Activated naive CD8-positive, alpha-beta T cell treated with anti-CD3 and anti-CD28 coated beads, Interleukin-2, amount 10 ng/mL, durations not matched to agents 7 days and 5 days (primary cell): ENCODE measurements around the gene DNM3. TPM values are rescaled to one million over a fixed set of nuclear protein-coding genes. Genes with fewer than 3 reads are reported as not detected.

ENCODE experiments used
- ATAC-seq: fragments of 150-1000 bp; cut with Tn5 transposase; one replicate; pipeline ENCODE4 v1.10.0; 2021; ENCODE audit warnings: low read depth, moderate library complexity
- POLR2A ChIA-PET: fragments of 350-600 bp; sonication (Branson Sonifier 250); formaldehyde crosslinking; loops from one replicate; lab custom pipeline; 2021; ENCODE audit warnings: antibody characterized with exemption; lab: Charles Lee
- DNase-seq: peaks from one replicate; pipeline ENCODE4 v3.0.0; 2021
- H3K27ac Mint-ChIP-seq: one replicate; pipeline ENCODE4 v1.8.0; 2022; ENCODE audit warnings: mild to moderate bottlenecking, mixed read lengths
- H3K27me3 Mint-ChIP-seq: one replicate; pipeline ENCODE4 v1.8.0; 2022; ENCODE audit warnings: mild to moderate bottlenecking, moderate library complexity, mixed read lengths
- H3K36me3 Mint-ChIP-seq: one replicate; pipeline ENCODE4 v1.8.0; 2021; ENCODE audit warnings: mild to moderate bottlenecking, mixed read lengths
- H3K4me1 Mint-ChIP-seq: one replicate; pipeline ENCODE4 v1.8.0; 2021; ENCODE audit warnings: mixed read lengths
- H3K4me3 Mint-ChIP-seq: one replicate; pipeline ENCODE4 v1.8.0; 2022; ENCODE audit warnings: mild to moderate bottlenecking, moderate library complexity, mixed read lengths
- H3K9me3 Mint-ChIP-seq: one replicate; pipeline ENCODE4 v1.8.0; 2021; ENCODE audit warnings: mixed read lengths
- total RNA-seq, 2 experiments: library from RNA; stranded (reverse); gene quantifications; one replicate each; pipeline ENCODE4 v1.2.3, GENCODE V29; 2021

The DNM3 gene
- total RNA-seq, 2 experiments from 2014 or later: 2.0 to 2.4 TPM

DNA sequence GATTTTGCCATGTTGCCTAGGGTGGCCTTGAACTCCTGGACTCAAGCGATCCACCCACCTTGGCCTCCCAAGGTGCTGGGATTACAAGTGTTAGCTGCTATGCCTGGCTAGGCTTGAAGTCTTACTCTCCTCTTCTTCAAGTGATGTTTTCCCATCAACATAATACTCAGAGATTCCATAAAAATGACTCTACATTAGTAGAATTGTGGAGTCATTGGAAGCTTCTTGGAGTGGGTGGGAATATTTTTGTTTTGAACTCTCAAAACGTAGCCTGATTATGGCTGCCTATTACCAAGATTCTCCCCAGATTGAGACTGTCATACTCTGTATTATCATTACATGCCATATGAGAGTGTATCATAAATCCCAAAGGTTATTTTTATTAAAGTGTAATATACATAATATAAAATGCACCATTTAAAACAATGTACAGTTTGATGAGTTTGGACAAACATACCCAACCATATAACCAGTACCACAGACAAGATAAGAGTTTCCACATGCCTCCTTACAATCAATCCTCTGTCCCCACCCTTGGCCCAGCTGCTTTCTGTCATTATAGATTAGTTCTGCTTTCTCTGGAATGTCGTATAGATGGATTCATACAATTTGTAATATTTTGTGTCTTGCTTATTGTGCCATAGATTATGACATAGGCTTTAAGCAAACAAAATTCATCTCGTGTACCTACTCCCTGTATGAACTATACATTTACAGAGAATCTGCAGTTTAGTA is 8.0 kb upstream of the DNM3 start:
- peaks cover 2% of the 10 kb centered on the region for H3K27me3 Mint-ChIP-seq

DNA sequence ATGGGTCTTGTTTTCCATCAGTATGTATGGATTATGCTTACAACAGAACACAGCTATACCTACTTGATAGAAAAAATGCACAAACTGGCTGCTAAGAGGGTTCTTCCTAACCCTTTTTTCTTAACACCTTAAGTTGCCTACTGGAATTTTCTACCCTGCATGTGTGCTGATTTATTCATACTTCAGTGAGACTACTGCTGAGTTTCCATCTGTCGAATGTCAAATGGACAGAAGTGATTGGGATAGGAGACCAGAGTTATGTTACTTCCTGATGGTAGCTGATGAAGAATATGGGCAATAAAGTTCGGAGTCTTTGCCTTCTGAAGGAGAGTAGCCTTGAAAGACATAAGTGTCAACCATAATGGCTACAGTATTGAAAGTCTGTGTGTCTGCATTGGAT is 6.5 kb upstream of the DNM3 start:
- no peaks in the 10 kb centered on the region for H3K4me1 Mint-ChIP-seq
- no peak overlapping the region for H3K27ac Mint-ChIP-seq
- ATAC-seq: no peak
- H3K4me3 Mint-ChIP-seq: no peak overlapping the region
- peaks cover 5% of the 10 kb centered on the region for H3K27me3 Mint-ChIP-seq
- no peaks in the 10 kb centered on the region for H3K9me3 Mint-ChIP-seq
- POLR2A ChIA-PET: no interaction called here
- no peaks in the 10 kb centered on the region for H3K36me3 Mint-ChIP-seq
- no peak for DNase-seq

More for the DNA sequence above, 8.0 kb upstream of the DNM3 start:
- H3K36me3 Mint-ChIP-seq: no peaks in the 10 kb centered on the region
- H3K9me3 Mint-ChIP-seq: peaks cover 4% of the 10 kb centered on the region
- DNase-seq: no peak
- POLR2A ChIA-PET: no interaction called here
- ATAC-seq: no peak
- no peak overlapping the region for H3K27ac Mint-ChIP-seq
- H3K4me3 Mint-ChIP-seq: no peak overlapping the region
- no peaks in the 10 kb centered on the region for H3K4me1 Mint-ChIP-seq

DNA sequence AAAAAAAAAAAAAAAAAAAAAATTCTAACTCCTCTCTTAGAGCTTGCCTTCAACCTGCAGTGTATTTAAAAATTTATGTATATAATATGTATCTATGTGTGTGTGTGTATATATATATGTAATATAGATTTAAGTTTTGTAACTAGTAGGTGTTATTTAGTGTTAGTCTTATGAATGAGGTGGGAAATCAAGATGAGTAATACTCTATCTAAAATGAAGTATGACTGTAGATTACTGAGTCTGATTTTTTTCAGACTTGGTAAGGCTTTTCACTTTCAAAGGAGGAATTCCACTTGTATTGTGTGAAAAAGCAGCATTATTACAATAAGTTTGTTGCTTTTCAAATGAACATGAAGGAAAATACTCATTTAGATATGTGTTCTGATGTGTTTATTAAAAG is 5.4 kb upstream of the DNM3 start:
- H3K4me1 Mint-ChIP-seq: peaks cover 4% of the 10 kb centered on the region
- DNase-seq (no peak), ATAC-seq (no peak)
- no peaks in the 10 kb centered on the region for H3K9me3 Mint-ChIP-seq
- H3K27ac Mint-ChIP-seq: no peak overlapping the region
- no peak overlapping the region for H3K4me3 Mint-ChIP-seq
- H3K27me3 Mint-ChIP-seq: peaks cover 9% of the 10 kb centered on the region
- H3K36me3 Mint-ChIP-seq: peaks cover 2% of the 10 kb centered on the region
- POLR2A ChIA-PET: no interaction called here

DNA sequence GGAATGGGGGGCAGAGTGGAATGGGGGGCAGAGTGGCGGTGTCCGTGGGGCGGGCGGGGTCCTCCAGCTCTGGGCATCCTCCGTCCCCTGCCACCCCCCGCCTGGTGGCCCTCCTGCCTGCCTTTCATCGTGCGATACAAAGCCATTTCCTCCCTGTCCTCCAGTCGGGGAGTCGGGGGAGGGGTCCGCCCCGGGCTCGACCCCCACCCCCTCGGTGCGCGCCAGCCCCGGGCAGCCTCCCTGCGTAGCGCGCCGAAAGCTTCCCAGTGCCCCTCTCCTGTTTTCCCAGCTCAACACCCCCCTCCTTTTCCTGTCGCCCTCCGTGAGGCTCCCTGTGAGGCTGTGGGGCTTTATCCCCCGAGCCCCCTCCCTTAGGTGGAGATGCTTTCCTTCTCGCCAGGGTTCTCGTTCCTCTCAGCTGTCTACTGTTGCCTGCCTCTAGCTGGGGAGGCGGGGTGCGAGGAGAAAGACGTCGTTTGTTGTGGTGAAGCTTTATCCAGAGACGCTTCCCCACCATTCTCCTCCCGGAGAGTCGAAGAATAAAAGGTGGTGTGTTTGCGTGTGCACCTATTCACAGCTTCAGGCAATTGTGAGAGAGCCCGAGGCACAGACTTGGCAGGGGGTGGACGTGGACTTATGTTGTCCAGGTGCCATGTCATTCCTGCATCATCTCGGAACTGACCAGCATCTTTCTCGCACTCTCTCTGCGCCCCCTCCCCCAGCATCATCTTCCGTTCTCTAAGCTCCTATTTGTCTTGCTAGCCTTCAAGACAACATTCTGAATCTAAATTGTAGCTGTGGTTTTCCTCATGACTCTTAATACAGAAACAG is 848 bp downstream of the DNM3 start:
- H3K4me1 Mint-ChIP-seq: peaks cover 13% of the 10 kb centered on the region
- DNase-seq: peak; percentile 41
- ATAC-seq: no peak
- H3K9me3 Mint-ChIP-seq: no peaks in the 10 kb centered on the region
- peaks cover 43% of the 10 kb centered on the region for H3K27me3 Mint-ChIP-seq
- peaks cover 3% of the 10 kb centered on the region for H3K36me3 Mint-ChIP-seq
- POLR2A ChIA-PET: interaction anchor here (0.7 to 1.6 kb wide), 6 partner anchors 37 to 825 kb away, joined by 3 to 10 read pairs (median 4); partner anchors contain the start of genes METTL13 and VAMP4
- H3K4me3 Mint-ChIP-seq: peak overlapping the region; percentile 78
- H3K27ac Mint-ChIP-seq: peak overlapping the region; percentile 59

DNA sequence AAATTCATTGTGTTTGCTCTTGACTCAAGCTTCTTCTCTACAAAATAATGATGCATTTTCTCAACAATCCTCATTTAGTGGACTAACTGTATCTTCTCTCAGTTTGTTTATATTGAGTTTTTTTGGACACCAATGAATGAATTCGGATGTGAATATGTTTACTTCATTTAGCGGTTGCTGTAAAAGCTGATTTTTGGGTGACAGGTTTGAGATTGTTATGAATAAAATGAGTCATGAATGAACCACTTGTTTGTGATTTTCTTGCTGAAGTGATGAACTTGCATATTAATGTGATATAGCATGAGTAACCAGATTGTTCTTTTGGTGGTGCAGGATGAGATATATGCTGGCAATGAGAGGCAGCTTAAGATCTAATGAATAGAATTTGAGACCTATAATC is 3.1 kb downstream of the DNM3 start:
- H3K4me1 Mint-ChIP-seq: peaks cover 13% of the 10 kb centered on the region
- POLR2A ChIA-PET: no interaction called here
- ATAC-seq (no peak), DNase-seq (no peak)
- H3K36me3 Mint-ChIP-seq: peaks cover 3% of the 10 kb centered on the region
- no peak overlapping the region for H3K27ac Mint-ChIP-seq
- peaks cover 43% of the 10 kb centered on the region for H3K27me3 Mint-ChIP-seq
- no peaks in the 10 kb centered on the region for H3K9me3 Mint-ChIP-seq
- no peak overlapping the region for H3K4me3 Mint-ChIP-seq

DNA sequence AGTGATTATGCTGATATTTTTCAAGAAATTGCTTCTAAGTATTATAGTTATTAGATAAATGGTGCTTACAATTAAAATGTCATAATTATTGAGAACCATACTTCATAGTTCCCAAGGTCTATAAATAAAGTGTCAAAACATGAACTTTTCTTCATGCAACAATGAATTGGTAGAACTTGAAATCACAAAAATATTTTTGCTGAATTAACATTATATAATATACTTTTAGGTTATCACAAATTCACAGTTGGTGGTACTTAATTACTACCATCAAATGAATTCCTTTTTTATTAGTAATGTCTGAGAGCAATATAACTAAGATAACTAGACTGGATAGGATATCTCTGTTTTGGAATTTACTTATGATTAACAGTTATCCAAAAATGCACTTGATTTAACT is 4.7 kb downstream of the DNM3 start:
- H3K9me3 Mint-ChIP-seq: no peaks in the 10 kb centered on the region
- H3K36me3 Mint-ChIP-seq: no peaks in the 10 kb centered on the region
- no peak overlapping the region for H3K27ac Mint-ChIP-seq
- no peak overlapping the region for H3K4me3 Mint-ChIP-seq
- H3K4me1 Mint-ChIP-seq: peaks cover 8% of the 10 kb centered on the region
- H3K27me3 Mint-ChIP-seq: peaks cover 43% of the 10 kb centered on the region
- DNase-seq (no peak), ATAC-seq (no peak)
- POLR2A ChIA-PET: no interaction called here

DNA sequence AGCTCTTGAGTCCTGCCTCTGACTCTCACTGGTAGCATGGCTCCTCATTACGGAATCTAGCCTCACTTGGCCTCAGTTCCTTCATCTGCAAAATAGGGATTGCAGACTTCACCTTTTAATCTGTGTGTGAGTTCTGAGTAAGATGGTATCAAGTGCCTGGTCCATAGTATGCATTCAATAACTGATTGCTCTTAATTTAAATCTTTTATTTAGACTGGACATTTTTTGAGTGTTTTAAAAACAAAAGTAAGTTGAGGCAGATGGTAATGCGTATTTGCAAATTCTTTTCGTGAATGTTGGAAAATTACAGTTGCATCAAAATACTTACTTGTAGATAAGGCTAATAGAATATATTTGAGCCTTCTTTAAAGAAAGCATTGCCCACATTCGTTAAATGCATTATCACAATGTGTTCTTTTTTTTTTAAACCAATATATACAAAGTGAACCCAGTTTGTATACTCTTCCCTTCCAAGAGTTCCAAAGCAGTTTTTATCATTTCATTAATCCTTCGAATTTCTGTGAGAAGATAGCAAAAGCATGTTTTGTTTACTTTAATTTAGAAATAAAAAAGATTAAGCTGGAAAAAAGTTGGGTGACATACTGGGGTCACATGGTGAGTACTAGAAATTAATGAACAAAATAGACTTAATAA is 8.1 kb downstream of the DNM3 start:
- DNase-seq (no peak), ATAC-seq (no peak)
- POLR2A ChIA-PET: no interaction called here
- no peaks in the 10 kb centered on the region for H3K36me3 Mint-ChIP-seq
- H3K4me3 Mint-ChIP-seq: no peak overlapping the region
- H3K27me3 Mint-ChIP-seq: peaks cover 18% of the 10 kb centered on the region
- H3K27ac Mint-ChIP-seq: no peak overlapping the region
- H3K9me3 Mint-ChIP-seq: no peaks in the 10 kb centered on the region
- H3K4me1 Mint-ChIP-seq: no peaks in the 10 kb centered on the region

DNA sequence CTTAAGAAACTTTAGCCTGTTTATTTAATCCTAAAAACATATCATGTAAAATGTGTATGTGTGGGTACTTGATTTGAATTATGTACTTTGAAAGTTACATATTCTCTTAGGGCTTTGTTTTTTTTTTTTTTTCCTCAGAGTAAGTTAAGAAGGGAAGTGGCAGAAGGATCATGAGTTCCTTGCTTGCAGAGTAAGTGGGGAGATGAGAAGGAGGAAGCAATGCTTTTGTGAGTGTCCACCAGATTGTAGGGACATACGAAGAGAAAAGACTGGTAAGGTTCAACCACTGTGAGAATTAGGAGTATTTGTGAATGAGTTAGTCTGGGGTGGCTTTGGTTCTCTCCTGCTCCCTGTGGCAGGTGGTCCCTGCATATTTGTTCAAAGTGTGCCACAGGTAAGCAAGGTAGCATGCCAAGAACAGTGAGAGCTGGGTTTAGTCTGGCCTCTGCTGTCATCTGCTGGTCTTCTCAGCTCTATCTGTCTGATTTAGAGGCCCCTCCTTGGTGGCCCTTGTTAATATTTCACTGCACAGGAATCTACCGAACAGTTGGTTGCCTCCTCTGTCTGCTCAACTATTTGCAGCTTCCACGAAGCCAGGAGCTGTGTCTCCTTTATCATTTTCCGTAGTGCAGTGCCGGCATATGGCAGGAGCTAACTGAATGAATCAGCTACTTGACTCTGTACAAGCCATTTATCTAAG is 9.5 kb downstream of the DNM3 start:
- no peak overlapping the region for H3K27ac Mint-ChIP-seq
- no peaks in the 10 kb centered on the region for H3K4me1 Mint-ChIP-seq
- DNase-seq: no peak
- H3K9me3 Mint-ChIP-seq: no peaks in the 10 kb centered on the region
- no peaks in the 10 kb centered on the region for H3K36me3 Mint-ChIP-seq
- no peak for ATAC-seq
- H3K27me3 Mint-ChIP-seq: peaks cover 9% of the 10 kb centered on the region
- H3K4me3 Mint-ChIP-seq: no peak overlapping the region
- POLR2A ChIA-PET: no interaction called here

DNA sequence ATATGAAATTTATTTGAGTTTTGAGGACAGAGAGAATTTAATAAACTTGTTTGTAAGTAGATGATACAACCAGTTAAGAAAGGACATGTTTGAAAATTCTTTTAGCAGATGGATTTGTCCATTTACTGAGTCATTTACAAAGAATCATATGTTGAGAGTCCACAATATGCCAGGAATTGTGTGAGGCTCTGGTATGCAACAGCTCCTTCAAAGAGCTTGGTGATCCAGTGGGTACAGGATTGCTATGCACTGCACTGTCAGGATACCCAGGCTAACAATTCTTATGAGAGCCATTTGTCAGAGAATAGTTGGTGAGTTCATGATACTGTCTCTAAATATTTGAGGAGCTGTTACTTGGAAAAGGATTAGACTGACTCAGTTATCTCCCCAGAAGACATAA is 11.0 kb downstream of the DNM3 start:
- POLR2A ChIA-PET: no interaction called here
- Mint-ChIP-seq H3K4me1 (no peaks in the 10 kb centered on the region), H3K27ac (no peak overlapping the region), H3K4me3 (no peak overlapping the region), H3K9me3 (peaks cover 4% of the 10 kb centered on the region), H3K27me3 (peaks cover 14% of the 10 kb centered on the region), H3K36me3 (peaks cover 3% of the 10 kb centered on the region)
- ATAC-seq: no peak
- DNase-seq: no peak

DNA sequence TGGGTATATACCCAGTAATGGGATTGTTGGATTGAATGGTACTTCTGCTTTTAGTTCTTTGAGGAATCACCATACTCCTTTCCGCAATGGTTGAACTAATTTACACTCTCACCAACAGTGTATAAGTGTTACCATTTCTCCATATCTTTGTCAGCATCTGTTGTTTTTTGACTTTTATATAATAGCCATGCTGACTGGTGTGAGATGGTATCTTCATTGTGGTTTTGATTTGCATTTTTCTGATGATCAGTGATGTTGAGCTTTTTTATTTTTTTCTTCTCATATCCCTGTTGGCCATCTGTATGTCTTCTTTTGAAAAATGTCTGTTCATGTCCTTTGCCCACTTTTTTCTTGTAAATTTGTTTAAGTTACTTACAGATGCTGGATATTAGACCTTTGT is 14.1 kb downstream of the DNM3 start:
- POLR2A ChIA-PET: no interaction called here
- ATAC-seq: no peak
- no peak overlapping the region for H3K4me3 Mint-ChIP-seq
- H3K4me1 Mint-ChIP-seq: no peaks in the 10 kb centered on the region
- H3K27me3 Mint-ChIP-seq: peaks cover 8% of the 10 kb centered on the region
- no peak for DNase-seq
- H3K36me3 Mint-ChIP-seq: peaks cover 3% of the 10 kb centered on the region
- no peak overlapping the region for H3K27ac Mint-ChIP-seq
- peaks cover 4% of the 10 kb centered on the region for H3K9me3 Mint-ChIP-seq

DNA sequence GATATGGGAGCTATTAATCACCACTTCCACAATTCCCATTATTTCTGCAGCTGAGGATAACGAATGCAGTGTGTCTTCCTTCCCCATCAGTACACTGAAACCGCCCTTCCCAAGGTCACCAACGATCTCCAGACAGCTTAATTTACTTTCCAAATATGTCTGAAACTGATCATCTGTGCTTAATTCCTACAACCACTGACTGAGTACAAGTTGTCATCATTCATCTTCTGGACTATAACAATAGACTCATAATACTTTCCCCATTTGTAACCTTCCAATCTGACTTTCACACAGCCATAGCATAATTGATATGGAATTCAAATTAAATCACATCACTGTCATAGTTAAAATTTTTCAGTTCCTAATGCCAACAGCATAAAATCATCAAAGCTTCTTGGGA is 17.4 kb downstream of the DNM3 start:
- Mint-ChIP-seq H3K27me3 (peaks cover 8% of the 10 kb centered on the region), H3K36me3 (peaks cover 3% of the 10 kb centered on the region), H3K27ac (no peak overlapping the region), H3K4me3 (no peak overlapping the region), H3K4me1 (no peaks in the 10 kb centered on the region), H3K9me3 (peaks cover 4% of the 10 kb centered on the region)
- ATAC-seq (no peak), DNase-seq (no peak)
- POLR2A ChIA-PET: no interaction called here

DNA sequence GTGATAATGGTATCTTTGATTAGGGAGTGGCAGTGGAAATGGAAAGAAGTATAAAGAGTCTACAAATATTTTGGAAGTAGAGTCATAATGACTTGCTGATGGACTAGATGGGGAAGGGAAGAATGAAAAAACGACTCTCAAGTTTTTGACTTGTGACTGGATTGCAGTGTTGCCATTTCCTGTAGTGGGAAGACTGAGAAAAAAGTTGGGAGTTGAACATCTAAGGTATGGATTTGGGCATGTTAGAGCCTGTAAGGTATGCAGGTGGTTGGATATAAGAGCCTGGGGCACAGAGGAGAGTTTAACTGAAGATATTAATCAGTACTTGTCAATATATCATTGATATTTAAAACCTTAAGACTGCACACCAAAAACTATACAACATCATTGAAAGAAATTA is 19.4 kb downstream of the DNM3 start:
- no peak overlapping the region for H3K27ac Mint-ChIP-seq
- H3K9me3 Mint-ChIP-seq: peaks cover 4% of the 10 kb centered on the region
- POLR2A ChIA-PET: no interaction called here

DNA sequence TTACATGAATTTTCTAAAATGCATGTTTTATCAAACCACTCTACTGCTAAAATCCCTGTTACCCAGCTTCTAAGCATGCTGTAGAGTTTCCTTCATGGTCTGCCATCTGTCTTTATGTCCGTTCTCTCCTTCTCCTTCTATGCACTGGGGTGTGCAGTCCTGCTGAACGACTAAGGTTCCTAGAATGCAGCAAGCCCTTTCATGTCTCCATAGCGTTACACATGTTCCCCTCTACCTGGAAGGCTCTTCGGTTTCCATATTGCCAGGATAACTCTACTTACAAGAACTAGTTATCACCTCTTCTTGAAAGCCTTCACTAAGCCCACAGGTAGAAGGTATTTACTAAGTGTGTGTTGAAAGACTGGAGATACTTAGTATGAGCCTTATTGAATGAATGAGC is 22.2 kb downstream of the DNM3 start:
- ATAC-seq: no peak
- H3K36me3 Mint-ChIP-seq: no peaks in the 10 kb centered on the region
- H3K4me1 Mint-ChIP-seq: no peaks in the 10 kb centered on the region

More for the DNA sequence above, 19.4 kb downstream of the DNM3 start:
- H3K4me3 Mint-ChIP-seq: no peak overlapping the region
- peaks cover 3% of the 10 kb centered on the region for H3K36me3 Mint-ChIP-seq
- H3K4me1 Mint-ChIP-seq: no peaks in the 10 kb centered on the region
- ATAC-seq: no peak
- H3K27me3 Mint-ChIP-seq: peaks cover 8% of the 10 kb centered on the region
- DNase-seq: no peak

More for the DNA sequence above, 22.2 kb downstream of the DNM3 start:
- POLR2A ChIA-PET: no interaction called here
- Mint-ChIP-seq H3K27ac (no peak overlapping the region), H3K4me3 (no peak overlapping the region), H3K27me3 (peaks cover 6% of the 10 kb centered on the region), H3K9me3 (no peaks in the 10 kb centered on the region)
- DNase-seq: no peak
